GM18873 (cell line): ENCODE data around the gene NOS3.

Experiments
- ATAC-seq: cut with Tn5 transposase; IDR thresholded peaks from one replicate; pipeline ENCODE4 v1.9.1; 2021; ENCODE audit warnings: mild to moderate bottlenecking, moderate library complexity, moderate number of reproducible peaks; ENCODE audit not compliant: unreplicated experiment, low FRiP score

Gene NOS3

DNA sequence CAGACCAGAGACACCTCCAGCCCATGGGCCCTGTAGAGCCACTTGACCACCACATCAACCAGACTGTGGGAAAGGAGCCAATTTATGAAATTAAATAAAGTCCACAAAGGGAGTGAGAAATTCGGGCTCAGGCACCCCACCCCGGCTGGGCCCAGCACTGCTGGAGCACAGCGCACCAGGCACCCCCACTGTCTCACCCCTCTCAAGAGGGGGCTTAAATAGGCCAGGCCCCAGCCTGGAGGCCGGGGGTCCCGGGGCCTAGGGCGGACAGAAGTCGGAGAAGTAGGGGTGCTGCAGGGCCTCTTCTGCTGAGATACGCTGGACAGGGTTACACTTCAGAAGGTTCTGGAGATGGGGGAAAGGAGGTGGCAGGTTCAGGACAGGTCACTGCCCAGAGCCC, 62.9 kb downstream of the NOS3 start:
- no peak for ATAC-seq

- no peak for ATAC-seq
These were observed 65.5 kb downstream of the NOS3 start for GRCh38 chr7:151056283-151056665.

GRCh38 chr7:151056666-151057505, 66.1 kb downstream of the NOS3 start:
- no peak for ATAC-seq

- ATAC-seq, result peak; percentile 21
These were observed 66.7 kb downstream of the NOS3 start, which contains the start of gene CDK5 for GRCh38 chr7:151057506-151057988. TSS of gene CDK5 (minus strand) at chr7:151057897. CDS start at chr7:151057848, 49 bp downstream.

DNA sequence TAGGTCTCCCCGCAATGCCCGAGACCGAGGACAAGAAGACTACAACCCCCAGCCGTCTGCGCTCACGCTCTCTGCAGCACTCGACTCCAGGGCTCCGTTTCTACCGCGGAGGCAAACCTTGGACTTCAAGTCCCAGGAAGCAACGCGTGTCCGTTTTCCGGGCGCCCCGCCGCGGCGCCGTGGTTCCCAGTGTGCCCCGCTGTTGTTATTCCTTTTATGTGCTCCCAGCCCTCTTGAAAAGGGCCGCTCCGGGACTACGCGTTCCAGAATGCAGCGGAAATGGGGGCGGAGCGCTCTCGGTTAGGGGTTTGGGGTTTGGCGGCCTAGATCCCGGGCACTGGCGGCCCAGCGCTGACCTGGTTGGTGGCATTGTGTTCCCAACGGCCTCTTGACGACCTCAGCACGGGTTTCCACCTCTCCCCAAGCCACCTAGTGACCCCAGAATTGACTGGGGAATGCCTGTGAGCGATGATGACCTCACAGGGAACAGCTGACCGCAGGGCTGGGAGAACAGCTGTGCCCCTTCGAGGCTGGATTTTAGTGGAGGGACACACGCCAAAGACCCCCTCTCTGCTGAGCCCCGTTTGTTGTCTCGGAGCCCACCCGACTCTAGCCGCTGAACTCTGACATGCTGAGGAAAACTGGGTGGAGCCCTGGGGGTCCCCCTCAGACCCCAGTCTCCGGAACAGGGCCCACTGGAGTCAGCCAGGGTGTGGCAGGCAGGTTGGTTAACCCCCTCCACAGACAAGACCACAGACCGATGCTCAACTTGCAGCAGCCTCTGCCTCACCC, 67.4 kb downstream of the NOS3 start:
- ATAC-seq, result peak; percentile 82

GRCh38 chr7:151058781-151059366, 68.1 kb downstream of the NOS3 start:
- ATAC-seq, result no peak

DNA sequence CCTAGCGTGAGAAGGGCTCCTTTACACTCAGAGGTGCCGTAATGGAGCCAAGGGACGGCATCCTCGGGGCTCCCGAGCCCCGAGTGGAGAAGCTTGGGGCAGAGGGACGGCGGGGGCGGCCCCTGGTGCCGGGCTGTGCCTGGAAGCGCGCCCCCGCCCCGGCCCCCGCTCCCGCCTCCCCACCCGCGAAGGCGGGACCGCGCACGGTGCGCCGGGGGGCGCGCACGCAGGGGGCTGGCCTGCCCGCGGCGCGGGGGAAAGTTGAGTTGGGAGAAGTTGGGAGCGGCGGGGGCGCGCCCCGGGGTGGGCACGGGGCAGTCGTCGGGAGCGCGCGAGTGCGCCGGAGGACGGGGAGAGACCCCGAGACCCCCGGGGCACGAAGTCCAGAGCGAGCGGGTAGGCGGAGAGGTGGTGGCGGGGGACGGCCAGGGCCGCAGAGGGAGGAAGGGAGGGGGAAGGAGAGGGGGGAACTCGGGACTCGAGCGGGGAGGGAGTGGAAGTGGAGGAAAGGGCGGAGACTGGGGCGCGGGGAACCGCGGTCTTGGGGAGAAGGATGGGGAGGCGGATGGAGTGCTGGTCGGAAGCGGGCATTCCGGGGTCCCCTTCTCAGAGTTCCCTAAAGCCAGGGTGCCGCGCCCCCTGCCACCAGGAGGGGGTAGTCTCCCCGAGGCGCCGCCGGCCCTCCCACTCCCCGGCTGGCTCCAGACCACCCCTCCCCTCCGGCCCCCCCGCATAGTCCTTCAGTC, 68.7 kb downstream of the NOS3 start, which contains the start of gene SLC4A2:
SLC4A2 (plus strand) TSS at position 223 of the 746 bp plus-strand sequence. CDS start 2,399 bp downstream, outside the sequence.
- ATAC-seq, result no peak

DNA sequence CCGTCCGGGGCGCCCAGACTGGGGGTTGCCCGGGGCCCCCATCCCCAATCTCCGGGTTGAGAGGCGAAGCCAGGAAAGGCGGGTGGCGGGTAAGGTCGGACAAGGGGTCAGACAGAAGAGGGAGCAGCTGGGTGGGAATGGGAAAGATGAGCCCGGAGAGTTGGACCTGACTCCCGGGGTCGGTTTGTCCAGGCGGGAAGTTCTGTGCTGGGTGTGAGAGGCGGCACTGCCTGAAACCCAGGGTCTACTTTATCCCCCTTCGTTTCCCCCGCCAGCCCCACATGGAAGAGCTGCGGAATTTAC, 69.2 kb downstream of the NOS3 start:
- ATAC-seq, result no peak

- ATAC-seq, result no peak
These were observed 69.8 kb downstream of the NOS3 start for GRCh38 chr7:151060416-151061212.

DNA sequence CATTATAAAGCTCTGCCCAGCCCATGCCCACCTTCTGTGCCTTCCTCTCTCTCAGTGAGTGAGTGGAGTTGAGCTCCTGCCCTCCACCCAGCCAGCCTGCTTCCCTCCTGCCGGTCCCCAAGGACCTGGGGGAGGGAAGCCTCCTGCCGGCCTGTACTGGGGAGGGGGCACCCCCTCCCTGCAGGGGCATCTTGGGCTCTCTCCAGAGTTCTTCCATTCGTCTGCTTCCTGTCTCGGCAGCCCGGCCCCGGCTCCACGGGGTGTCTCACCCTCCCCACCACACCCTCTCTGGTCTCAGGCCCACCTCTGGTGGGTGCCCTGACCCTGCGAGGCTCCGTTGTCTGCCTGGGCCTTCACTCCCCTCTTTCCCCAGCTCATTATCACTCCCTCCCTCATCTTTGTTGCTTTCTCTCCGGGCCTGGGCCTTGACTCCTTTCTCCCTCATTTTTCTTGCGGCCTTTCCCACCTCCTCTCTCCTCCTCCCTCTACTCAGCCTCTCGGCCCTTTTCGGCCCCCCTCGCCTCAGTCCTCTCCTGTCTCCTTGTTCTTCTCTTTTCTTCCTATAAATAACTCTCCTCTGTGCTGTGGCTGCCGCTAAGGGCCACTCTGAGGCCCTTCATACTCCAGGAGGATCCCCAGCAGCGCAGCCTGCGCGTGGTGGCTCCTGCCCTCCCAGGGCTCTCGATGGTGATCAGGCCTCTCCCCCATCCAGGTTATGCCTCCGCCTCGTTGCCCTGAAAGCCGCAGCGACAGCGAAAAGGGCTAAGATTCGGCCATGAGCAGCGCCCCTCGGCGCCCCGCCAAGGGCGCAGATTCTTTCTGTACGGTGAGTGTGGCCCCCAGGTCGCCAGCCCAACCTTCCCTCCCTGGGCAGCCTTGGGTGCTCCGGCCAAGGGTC, 70.6 kb downstream of the NOS3 start:
- ATAC-seq, result no peak

DNA sequence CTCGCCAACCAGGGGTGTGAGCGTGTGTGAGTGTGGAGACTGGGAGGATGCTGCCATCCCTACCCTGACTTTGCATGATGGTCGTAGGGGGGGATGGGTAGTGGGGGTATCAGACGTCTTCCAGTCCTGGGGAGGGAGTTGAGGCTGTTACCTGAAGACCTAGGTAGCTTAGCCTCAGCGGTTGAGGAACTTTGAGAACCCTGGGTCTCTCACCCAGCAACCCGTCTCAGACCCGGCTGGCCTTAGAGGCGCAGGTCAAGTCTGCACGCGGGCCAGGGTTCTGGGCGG, 71.2 kb downstream of the NOS3 start:
- ATAC-seq, result no peak

GRCh38 chr7:151062399-151063211, 71.8 kb downstream of the NOS3 start:
- no peak for ATAC-seq

GRCh38 chr7:151063212-151063561, 72.4 kb downstream of the NOS3 start:
- ATAC-seq, result no peak
